Measurements from ENCODE around the gene AGO1.

DNA sequence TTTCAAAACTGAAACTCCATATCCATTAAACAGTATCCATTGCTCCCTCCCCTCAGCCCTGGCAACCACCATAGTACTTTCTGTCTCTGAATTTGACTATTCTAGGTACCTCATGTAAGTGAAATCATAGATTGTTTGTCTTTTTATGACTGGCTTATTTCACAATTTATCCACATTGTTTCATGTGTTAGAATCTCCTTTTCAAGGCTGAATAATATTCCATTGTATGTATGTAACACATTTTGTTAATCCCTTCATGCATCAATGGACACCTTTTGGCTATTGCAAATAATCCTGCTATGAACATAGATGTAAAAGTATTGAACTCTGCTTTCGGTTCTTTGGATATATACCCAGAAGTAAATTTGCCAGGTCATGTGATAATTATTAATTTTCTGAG is 85.4 kb downstream of the AGO1 start:
- TF ChIP-seq, protein P1, sequence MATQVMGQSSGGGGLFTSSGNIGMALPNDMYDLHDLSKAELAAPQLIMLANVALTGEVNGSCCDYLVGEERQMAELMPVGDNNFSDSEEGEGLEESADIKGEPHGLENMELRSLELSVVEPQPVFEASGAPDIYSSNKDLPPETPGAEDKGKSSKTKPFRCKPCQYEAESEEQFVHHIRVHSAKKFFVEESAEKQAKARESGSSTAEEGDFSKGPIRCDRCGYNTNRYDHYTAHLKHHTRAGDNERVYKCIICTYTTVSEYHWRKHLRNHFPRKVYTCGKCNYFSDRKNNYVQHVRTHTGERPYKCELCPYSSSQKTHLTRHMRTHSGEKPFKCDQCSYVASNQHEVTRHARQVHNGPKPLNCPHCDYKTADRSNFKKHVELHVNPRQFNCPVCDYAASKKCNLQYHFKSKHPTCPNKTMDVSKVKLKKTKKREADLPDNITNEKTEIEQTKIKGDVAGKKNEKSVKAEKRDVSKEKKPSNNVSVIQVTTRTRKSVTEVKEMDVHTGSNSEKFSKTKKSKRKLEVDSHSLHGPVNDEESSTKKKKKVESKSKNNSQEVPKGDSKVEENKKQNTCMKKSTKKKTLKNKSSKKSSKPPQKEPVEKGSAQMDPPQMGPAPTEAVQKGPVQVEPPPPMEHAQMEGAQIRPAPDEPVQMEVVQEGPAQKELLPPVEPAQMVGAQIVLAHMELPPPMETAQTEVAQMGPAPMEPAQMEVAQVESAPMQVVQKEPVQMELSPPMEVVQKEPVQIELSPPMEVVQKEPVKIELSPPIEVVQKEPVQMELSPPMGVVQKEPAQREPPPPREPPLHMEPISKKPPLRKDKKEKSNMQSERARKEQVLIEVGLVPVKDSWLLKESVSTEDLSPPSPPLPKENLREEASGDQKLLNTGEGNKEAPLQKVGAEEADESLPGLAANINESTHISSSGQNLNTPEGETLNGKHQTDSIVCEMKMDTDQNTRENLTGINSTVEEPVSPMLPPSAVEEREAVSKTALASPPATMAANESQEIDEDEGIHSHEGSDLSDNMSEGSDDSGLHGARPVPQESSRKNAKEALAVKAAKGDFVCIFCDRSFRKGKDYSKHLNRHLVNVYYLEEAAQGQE (IDR thresholded peaks at IDR 0.05; ENCODE audit: borderline replicate concordance): no peak
- TF ChIP-seq CTCF (IDR thresholded peaks at IDR 0.05; ENCODE audit: poor library complexity, severe bottlenecking) (no peak), POLR2AphosphoS5 (IDR thresholded peaks at IDR 0.05) (no peak), EZH2 (IDR thresholded peaks at IDR 0.05; ENCODE audit: borderline replicate concordance, insufficient read depth, low read length, poor library complexity, severe bottlenecking) (no peak), MXI1 (conservative IDR thresholded peaks at IDR 0.05; ENCODE audit: poor library complexity, severe bottlenecking) (no peak), TAF1 (IDR thresholded peaks at IDR 0.05; ENCODE audit: low read depth) (no peak)

All from neural cell (in vitro differentiated cells).